ENCODE data around the gene LMNTD1. TPM values are rescaled to one million over a fixed set of nuclear protein-coding genes. Genes with fewer than 3 reads are reported as not detected.
"Not testable (repeated sequence)": the region's sequence is repeated elsewhere in the genome, so short reads cannot be mapped to it uniquely, and the experiment has no call there.

The LMNTD1 gene
- total RNA-seq, 2 donors from 2014 or later = not detected

GRCh38 chr12:25447046-25447445 lies 106.0 kb downstream of the LMNTD1 start:
- intact Hi-C loops (cut with DNase I) = loop anchor here in 1 of 2 donors (10.0 kb wide), 1 partner anchor 578 kb away; no protein-coding TSS in a partner anchor
- DNase-seq (ENCODE audit: low spot score) = no peak

GRCh38 chr12:25438638-25439037 lies 114.4 kb downstream of the LMNTD1 start:
- intact Hi-C loops (cut with DNase I) = loop anchor here in 1 of 2 donors (10.0 kb wide), 1 partner anchor 586 kb away; no protein-coding TSS in a partner anchor
- DNase-seq (ENCODE audit: low spot score) = no peak

GRCh38 chr12:25436206-25437030 lies 116.7 kb downstream of the LMNTD1 start:
- intact Hi-C loops (cut with DNase I) = loop anchor here in 1 of 2 donors (10.0 kb wide), 1 partner anchor 588 kb away; no protein-coding TSS in a partner anchor
- no peak for DNase-seq (ENCODE audit: low spot score)

- no peak for DNase-seq (ENCODE audit: low spot score)
- intact Hi-C loops (cut with DNase I) = loop anchor here in 1 of 2 donors (10.0 kb wide), 1 partner anchor 589 kb away; no protein-coding TSS in a partner anchor
These were observed 117.7 kb downstream of the LMNTD1 start for GRCh38 chr12:25435431-25435830.

GRCh38 chr12:25434515-25434914 lies 118.6 kb downstream of the LMNTD1 start:
- no peak for DNase-seq (ENCODE audit: low spot score)
- intact Hi-C loops (cut with DNase I) = loop anchor here in 1 of 2 donors (10.0 kb wide), 1 partner anchor 590 kb away; no protein-coding TSS in a partner anchor

- DNase-seq (ENCODE audit: low spot score) = no peak
- intact Hi-C loops (cut with DNase I) = loop anchor here in 1 of 2 donors (10.0 kb wide), 1 partner anchor 591 kb away; no protein-coding TSS in a partner anchor
These were observed 119.3 kb downstream of the LMNTD1 start for GRCh38 chr12:25433581-25434325.

GRCh38 chr12:25433024-25433423 lies 120.1 kb downstream of the LMNTD1 start:
- intact Hi-C loops (cut with DNase I) = loop anchor here in 1 of 2 donors (10.0 kb wide), 1 partner anchor 592 kb away; no protein-coding TSS in a partner anchor
- DNase-seq (ENCODE audit: low spot score) = no peak

- DNase-seq (ENCODE audit: low spot score) = no peak
- intact Hi-C loops (cut with DNase I) = no loop called here
These were observed 125.5 kb downstream of the LMNTD1 start for GRCh38 chr12:25427337-25428249.

GRCh38 chr12:25426821-25427220 lies 126.3 kb downstream of the LMNTD1 start:
- intact Hi-C loops (cut with DNase I) = not testable (repeated sequence)

More at GRCh38 chr12:25426821-25427220, 126.3 kb downstream of the LMNTD1 start:
- not testable (repeated sequence) for DNase-seq (ENCODE audit: low spot score)

All from posterior vena cava (tissue), 2 donors.